Erythroblast (primary cell): ENCODE data around the gene GCLC.

ENCODE experiments used
- GATA1 ChIP-seq: IDR thresholded peaks from 2 replicates; pipeline ENCODE4 v1.6.1; 2011; ENCODE audit warnings: low read depth, mild to moderate bottlenecking, control low read depth, low read length, moderate library complexity
- POLR2A ChIP-seq: IDR thresholded peaks from 2 replicates; pipeline ENCODE4 v1.6.1; 2011; ENCODE audit warnings: mild to moderate bottlenecking, low read length

GRCh38 chr6:53584726-53585125 is 39.8 kb upstream of the GCLC start:
- TF ChIP-seq POLR2A (no peak), GATA1 (no peak)
